H1 (cell line): ENCODE data around the gene ABCC2. TPM values are rescaled to one million over a fixed set of nuclear protein-coding genes. Genes with fewer than 3 reads are reported as not detected.

Experiments
- CTCF ChIA-PET: fragments of 300-600 bp; sonication (Branson Sonifier 250); formaldehyde crosslinking; loops from one replicate; lab custom pipeline; 2021; ENCODE audit not compliant: partially characterized antibody; lab: Charles Lee
- POLR2A ChIA-PET: fragments of 300-600 bp; sonication (Branson Sonifier 250); formaldehyde crosslinking; loops from one replicate; lab custom pipeline; 2021; ENCODE audit warnings: inconsistent platforms; ENCODE audit not compliant: partially characterized antibody; lab: Charles Lee
- DNase-seq, 2 experiments: peaks; one replicate each; pipeline versions ENCODE4 v3.0.0 to v3.0.0-alpha.2; 2010 to 2022; ENCODE audit warnings: low spot score in 2 of 2, low read depth in 1 of 2, mixed read lengths in 1 of 2
- FAIRE-seq: peaks from 2 replicates; lab custom pipeline; 2011; peaks lifted over from hg19 to GRCh38; lab: Jason Lieb, UNC
- H2AFZ ChIP-seq: 2 replicates; pipeline ENCODE4 v1.8.1; 2012; ENCODE audit warnings: low read length, inconsistent platforms
- H2AK5ac ChIP-seq: 2 replicates; pipeline ENCODE4 v1.6.1; 2013; ENCODE audit warnings: low read depth, low read length
- H2BK120ac ChIP-seq: replicated peaks from 2 replicates; pipeline ENCODE3; 2013; ENCODE audit warnings: low read depth, low read length, inconsistent platforms
- H2BK12ac ChIP-seq: 2 replicates; pipeline ENCODE4 v1.6.1; 2013; ENCODE audit warnings: low read depth, low read length
- H2BK15ac ChIP-seq: 2 replicates; pipeline ENCODE4 v1.6.1; 2013; ENCODE audit warnings: low read length
- H2BK20ac ChIP-seq: 2 replicates; pipeline ENCODE4 v1.6.1; 2013; ENCODE audit warnings: low read length
- H2BK5ac ChIP-seq: 2 replicates; pipeline ENCODE4 v1.6.1; 2013; ENCODE audit warnings: low read depth, low read length
- H3K14ac ChIP-seq: 2 replicates; pipeline ENCODE4 v1.6.1; 2013; ENCODE audit warnings: inconsistent platforms; ENCODE audit not compliant: insufficient read length
- H3K18ac ChIP-seq: 2 replicates; pipeline ENCODE4 v1.6.1; 2013; ENCODE audit warnings: low read length; ENCODE audit errors: extremely low read depth
- H3K23ac ChIP-seq: 2 replicates; pipeline ENCODE4 v1.6.1; 2013; ENCODE audit warnings: inconsistent platforms; ENCODE audit not compliant: insufficient read length
- H3K23me2 ChIP-seq: 2 replicates; pipeline ENCODE4 v1.6.1; 2013; ENCODE audit warnings: low read depth, low read length
- H3K27ac ChIP-seq: 2 replicates; pipeline ENCODE4 v1.6.1; 2011; ENCODE audit warnings: low read depth, low read length, inconsistent platforms
- H3K27me3 ChIP-seq, 4 experiments: replicated peaks in 1 of 4; 1 replicate in 1 of 4; 2 replicates in 3 of 4; pipeline versions ENCODE4 v1.6.1 to v1.8.1; 2011 to 2013; ENCODE audit warnings: low read length in 3 of 4, mild to moderate bottlenecking in 3 of 4, inconsistent platforms in 2 of 4, mixed read lengths in 2 of 4, moderate library complexity in 1 of 4; ENCODE audit not compliant: control insufficient read depth in 3 of 4, insufficient read depth in 3 of 4; ENCODE audit errors: extremely low read depth in 1 of 4
- H3K36me3 ChIP-seq, 4 experiments: 2 replicates each; pipeline versions ENCODE4 v1.6.1 to v1.8.1; 2011 to 2013; ENCODE audit warnings: mild to moderate bottlenecking in 4 of 4, low read length in 3 of 4, moderate library complexity in 2 of 4, control low read depth in 1 of 4, inconsistent platforms in 1 of 4; ENCODE audit not compliant: insufficient read depth in 4 of 4, control insufficient read depth in 2 of 4
- H3K4ac ChIP-seq: replicated peaks from 2 replicates; pipeline ENCODE3; 2013; ENCODE audit warnings: low read length, low read depth, mixed read lengths, inconsistent platforms; ENCODE audit not compliant: insufficient read length
- H3K4me1 ChIP-seq, 4 experiments: replicated peaks in 1 of 4; 1 replicate in 1 of 4; 2 replicates in 3 of 4; pipeline versions ENCODE4 v1.6.1 to v1.8.1; 2011 to 2013; ENCODE audit warnings: low read length in 3 of 4, inconsistent platforms in 2 of 4, mixed read lengths in 1 of 4; ENCODE audit not compliant: insufficient read depth in 4 of 4, control insufficient read depth in 3 of 4
- H3K4me2 ChIP-seq, 2 experiments: 2 replicates each; pipeline versions ENCODE4 v1.6.1 to v1.8.1; 2011 to 2013; ENCODE audit warnings: low read depth in 2 of 2, low read length in 2 of 2, control low read depth in 1 of 2, inconsistent platforms in 1 of 2, mild to moderate bottlenecking in 1 of 2; ENCODE audit not compliant: insufficient read depth in 1 of 2
- H3K4me3 ChIP-seq, 4 experiments: fragments of 200-600, 300-600 bp in 1 of 4; sonication (generic), shearing (Covaris generic), sonication (Bioruptor Twin) in 1 of 4; 2 replicates each; pipeline versions ENCODE4 v1.5.1 to v1.8.1; 2011 to 2016; ENCODE audit warnings: low read length in 4 of 4, low read depth in 3 of 4, control low read depth in 2 of 4, inconsistent platforms in 2 of 4, mild to moderate bottlenecking in 2 of 4, mixed read lengths in 1 of 4, moderate library complexity in 1 of 4; ENCODE audit not compliant: insufficient read depth in 2 of 4; ENCODE audit errors: extremely low read depth in 1 of 4
- H3K56ac ChIP-seq: replicated peaks from 2 replicates; pipeline ENCODE3; 2013; ENCODE audit warnings: low read depth, mild to moderate bottlenecking, mixed read lengths, low read length, inconsistent platforms; ENCODE audit not compliant: insufficient read length
- H3K79me1 ChIP-seq: 2 replicates; pipeline ENCODE4 v1.6.1; 2013; ENCODE audit warnings: low read depth, low read length, control low read depth
- H3K79me2 ChIP-seq, 2 experiments: 2 replicates each; pipeline versions ENCODE4 v1.6.1 to v1.8.1; 2012 to 2013; ENCODE audit warnings: low read length in 2 of 2, mild to moderate bottlenecking in 2 of 2, inconsistent platforms in 1 of 2; ENCODE audit not compliant: insufficient read depth in 2 of 2, control insufficient read depth in 1 of 2
- H3K9ac ChIP-seq, 4 experiments: replicated peaks in 1 of 4; 1 replicate in 1 of 4; 2 replicates in 3 of 4; pipeline versions ENCODE4 v1.6.1 to v1.8.1; 2011 to 2013; ENCODE audit warnings: low read depth in 3 of 4, low read length in 3 of 4, control low read depth in 2 of 4, mild to moderate bottlenecking in 2 of 4, moderate library complexity in 2 of 4, inconsistent platforms in 1 of 4; ENCODE audit errors: extremely low read depth in 1 of 4
- H3K9me3 ChIP-seq, 2 experiments: 2 replicates each; pipeline versions ENCODE4 v1.6.1 to v1.8.1; 2012 to 2013; ENCODE audit warnings: mild to moderate bottlenecking in 2 of 2, moderate library complexity in 2 of 2, control low read depth in 1 of 2, inconsistent platforms in 1 of 2, low read depth in 1 of 2, low read length in 1 of 2, mixed read lengths in 1 of 2; ENCODE audit not compliant: insufficient read depth in 2 of 2
- H4K20me1 ChIP-seq, 2 experiments: replicated peaks in 1 of 2; 2 replicates each; pipeline versions ENCODE3 to v1.8.1; 2011 to 2013; ENCODE audit warnings: inconsistent platforms in 2 of 2, low read length in 2 of 2, mild to moderate bottlenecking in 1 of 2; ENCODE audit not compliant: insufficient read depth in 2 of 2, control insufficient read depth in 1 of 2
- H4K5ac ChIP-seq: 2 replicates; pipeline ENCODE4 v1.6.1; 2013; ENCODE audit warnings: low read length, low read depth, mixed read lengths, inconsistent platforms; ENCODE audit not compliant: insufficient read length
- H4K8ac ChIP-seq: 2 replicates; pipeline ENCODE4 v1.8.0; 2013; ENCODE audit warnings: mild to moderate bottlenecking, moderate library complexity, low read length, inconsistent platforms; ENCODE audit not compliant: insufficient read depth; ENCODE audit errors: extremely low read depth
- H4K91ac ChIP-seq: replicated peaks from 2 replicates; pipeline ENCODE3; 2013; ENCODE audit warnings: low read length, mixed read lengths, inconsistent platforms; ENCODE audit not compliant: insufficient read length
- BRCA1 ChIP-seq: IDR thresholded peaks from 2 replicates; pipeline ENCODE4 v1.6.1; 2012; ENCODE audit warnings: low read depth, low read length, improper control_type of control experiment
- CREB1 ChIP-seq: IDR thresholded peaks from 2 replicates; pipeline ENCODE4 v1.6.1; 2012; ENCODE audit warnings: inconsistent platforms
- EP300 ChIP-seq, 2 experiments: IDR thresholded peaks; 1 replicate in 1 of 2; 2 replicates in 1 of 2; pipeline ENCODE4 v1.6.1; 2011 to 2012; ENCODE audit warnings: low read depth in 2 of 2, low read length in 2 of 2, mild to moderate bottlenecking in 2 of 2, borderline replicate concordance in 1 of 2, inconsistent platforms in 1 of 2, moderate library complexity in 1 of 2
- FOSL1 ChIP-seq: IDR thresholded peaks from 2 replicates; pipeline ENCODE4 v1.6.1; 2011; ENCODE audit warnings: mild to moderate bottlenecking, low read depth, low read length, moderate library complexity; ENCODE audit not compliant: insufficient read depth
- KDM1A ChIP-seq: fragments of 200-600, 300-600 bp; sonication (generic); IDR thresholded peaks from 2 replicates; pipeline ENCODE4 v1.7.1; 2016; ENCODE audit warnings: mild to moderate bottlenecking, low read length, borderline replicate concordance
- MAFK ChIP-seq: IDR thresholded peaks from 2 replicates; pipeline ENCODE4 v1.6.1; 2012; ENCODE audit warnings: low read depth, mild to moderate bottlenecking, improper control_type of control experiment, low read length
- POLR2A ChIP-seq, 2 experiments: IDR thresholded peaks; 1 replicate in 1 of 2; 2 replicates in 1 of 2; pipeline ENCODE4 v1.6.1; 2011; ENCODE audit warnings: low read depth in 2 of 2, low read length in 2 of 2, mild to moderate bottlenecking in 2 of 2; ENCODE audit errors: control extremely low read depth in 1 of 2
- SAP30 ChIP-seq: fragments of 300-600 bp; sonication (generic); IDR thresholded peaks from 2 replicates; pipeline ENCODE4 v1.7.1; 2012; ENCODE audit warnings: low read length, moderate library complexity, mild to moderate bottlenecking, inconsistent platforms; ENCODE audit not compliant: insufficient read depth, insufficient replicate concordance
- SIN3A ChIP-seq, 2 experiments: IDR thresholded peaks in 1 of 2; conservative IDR thresholded peaks in 1 of 2; 2 replicates each; pipeline ENCODE4 v1.6.1; 2011 to 2012; ENCODE audit warnings: low read length in 2 of 2, improper control_type of control experiment in 1 of 2, low read depth in 1 of 2, mild to moderate bottlenecking in 1 of 2
- SP4 ChIP-seq: IDR thresholded peaks from 2 replicates; pipeline ENCODE4 v1.6.1; 2012; ENCODE audit warnings: low read length, inconsistent platforms
- YY1 ChIP-seq: IDR thresholded peaks from 2 replicates; pipeline ENCODE4 v1.6.1; 2011; ENCODE audit warnings: low read depth, mild to moderate bottlenecking, low read length
- WGBS, 2 experiments: shearing (Covaris generic) in 1 of 2; methylation state at CpG; one replicate each; pipeline versions ENCODE4 v1.1.6 to v1.1.7; 2013 to 2015; ENCODE audit warnings: low lambda C conversion rate in 2 of 2, mixed read lengths in 2 of 2, inconsistent platforms in 1 of 2, low coverage in 1 of 2, missing lambda C conversion rate in 1 of 2; ENCODE audit not compliant: insufficient replicate concordance in 2 of 2, insufficient coverage in 1 of 2, insufficient read length in 1 of 2; ENCODE audit errors: extremely low coverage in 1 of 2, missing lambda C conversion rate in 1 of 2; 5-methylcytosine and 5-hydroxymethylcytosine counted together
- polyA plus RNA-seq, 7 experiments: library from polyadenylated mRNA; depleted of rRNA in 3 of 7; stranded (reverse) in 5 of 7; unstranded in 2 of 7; fragments of >200 nt in 5 of 7; fragments of 200-250 nt in 2 of 7; gene quantifications; 1 replicate in 5 of 7; 2 replicates in 1 of 7; 4 replicates in 1 of 7; pipeline versions ENCODE4 v1.2.1 to v1.2.3, GENCODE V29; 2011 to 2013; ENCODE audit warnings: missing spikeins in 2 of 7, mixed read lengths in 2 of 7
- total RNA-seq: library from RNA; stranded (reverse); fragmentation: NEBNext Ultra II Directional; extraction: Animal tissue kit (Norgen Biotek cat#: 25700); gene quantifications from 2 replicates; pipeline ENCODE4 v1.2.1, GENCODE V29; 2021
- TF ChIP-seq, protein P1 (sequence below), 3 experiments: IDR thresholded peaks; 1 replicate in 2 of 3; 2 replicates in 1 of 3; pipeline versions ENCODE4 v1.5.1 to v1.6.1; 2011; ENCODE audit warnings: low read length in 3 of 3, mild to moderate bottlenecking in 3 of 3, inconsistent platforms in 2 of 3, low read depth in 1 of 3, moderate library complexity in 1 of 3; ENCODE audit not compliant: insufficient read depth in 1 of 3; ENCODE audit errors: control extremely low read depth in 1 of 3

ABCC2 gene
- total and polyA plus RNA-seq, 2 of the 8 experiments (the other 6 are each of a cell fraction or from before 2014, with no cell fraction given) = 0.74 to 1.1 TPM

DNA sequence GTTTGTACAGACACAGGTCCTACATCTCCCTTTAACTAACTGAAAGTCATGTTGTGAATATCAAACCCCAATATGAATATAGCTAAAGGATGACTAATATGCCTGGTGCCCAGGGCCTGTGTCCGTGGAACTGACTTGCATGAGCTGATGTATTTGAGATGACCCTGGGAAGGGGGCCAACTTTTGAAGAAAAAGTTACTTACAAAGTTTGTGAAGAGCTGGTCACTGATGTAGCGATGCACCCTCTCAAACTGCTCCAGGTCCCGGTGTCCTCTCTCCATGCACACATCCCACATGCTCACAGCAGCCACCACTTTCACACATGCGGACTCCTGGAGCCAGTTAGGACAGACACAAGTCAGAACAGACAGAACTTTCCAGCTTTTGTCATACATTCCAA lies 106.2 kb downstream of the ABCC2 start:
- no peak overlapping the region for H3K4ac ChIP-seq
- no peak overlapping the region for H4K8ac ChIP-seq
- no peak for DNase-seq
- no peak overlapping the region for H3K27ac ChIP-seq
- no peak overlapping the region for H2AFZ ChIP-seq
- H2AK5ac ChIP-seq = no peak overlapping the region
- no peak overlapping the region for H3K9ac ChIP-seq
- H3K36me3 ChIP-seq = peaks cover 53 to 87% (median 76%) of the 10 kb centered on the region in 4 experiments
- H3K4me1 ChIP-seq = no peaks in the 10 kb centered on the region
- no peaks in the 10 kb centered on the region for H3K79me1 ChIP-seq
- H3K23ac ChIP-seq = no peak overlapping the region
- H4K91ac ChIP-seq = no peak overlapping the region
- no peak overlapping the region for H2BK5ac ChIP-seq
- H4K5ac ChIP-seq = no peak overlapping the region
- ChIA-PET CTCF (interaction anchor here (0.6 to 1.5 kb wide), 5 partner anchors 17 to 1842 kb away, joined by 3 to 9 read pairs (median 3); no protein-coding TSS in a partner anchor), POLR2A (interaction anchor here (0.7 to 6.4 kb wide), 14 partner anchors 8 to 193 kb away, joined by 3 to 58 read pairs (median 4); partner anchors contain the start of gene CPN1)
- H3K79me2 ChIP-seq = no peaks in the 10 kb centered on the region
- no peaks in the 10 kb centered on the region for H3K27me3 ChIP-seq
- H2BK120ac ChIP-seq = no peak overlapping the region
- H3K56ac ChIP-seq = no peak overlapping the region
- no peak overlapping the region for H3K14ac ChIP-seq
- peaks cover 0 to 4% of the 10 kb centered on the region in 2 experiments for H4K20me1 ChIP-seq
- H3K4me3 ChIP-seq = no peak overlapping the region
- no peak for FAIRE-seq
- no peak overlapping the region for H2BK20ac ChIP-seq
- no peaks in the 10 kb centered on the region for H3K23me2 ChIP-seq
- H2BK12ac ChIP-seq = no peak overlapping the region
- H2BK15ac ChIP-seq = no peak overlapping the region
- WGBS, 2 experiments = 92% methylated on average over 4 of the region's 4 CpGs; no CpG with 5 or more reads in 1 of the 2 experiments
- H3K4me2 ChIP-seq = no peak overlapping the region
- no peak overlapping the region for H3K18ac ChIP-seq
- H3K9me3 ChIP-seq = no peaks in the 10 kb centered on the region
- TF ChIP-seq KDM1A = no peak
- TF ChIP-seq MAFK = no peak
- no peak for TF ChIP-seq SP4
- TF ChIP-seq FOSL1 = no peak
- no peak for TF ChIP-seq YY1
- no peak for TF ChIP-seq EP300 (IDR thresholded peaks at IDR 0.05; ENCODE audit: borderline replicate concordance in 1 of 2, low read depth in 2 of 2, low read length in 2 of 2)
- no peak for TF ChIP-seq BRCA1
- no peak for TF ChIP-seq CREB1
- no peak for TF ChIP-seq SIN3A (conservative IDR thresholded peaks at IDR 0.05 in 1 of 2, IDR thresholded peaks at IDR 0.05 in 1 of 2; ENCODE audit: low read depth in 1 of 2, low read length in 2 of 2)
- TF ChIP-seq POLR2A (IDR thresholded peaks at IDR 0.05; ENCODE audit: control extremely low read depth in 1 of 2, low read depth in 2 of 2, low read length in 2 of 2) = no peak
- TF ChIP-seq SAP30 = no peak
- TF ChIP-seq, protein P1, sequence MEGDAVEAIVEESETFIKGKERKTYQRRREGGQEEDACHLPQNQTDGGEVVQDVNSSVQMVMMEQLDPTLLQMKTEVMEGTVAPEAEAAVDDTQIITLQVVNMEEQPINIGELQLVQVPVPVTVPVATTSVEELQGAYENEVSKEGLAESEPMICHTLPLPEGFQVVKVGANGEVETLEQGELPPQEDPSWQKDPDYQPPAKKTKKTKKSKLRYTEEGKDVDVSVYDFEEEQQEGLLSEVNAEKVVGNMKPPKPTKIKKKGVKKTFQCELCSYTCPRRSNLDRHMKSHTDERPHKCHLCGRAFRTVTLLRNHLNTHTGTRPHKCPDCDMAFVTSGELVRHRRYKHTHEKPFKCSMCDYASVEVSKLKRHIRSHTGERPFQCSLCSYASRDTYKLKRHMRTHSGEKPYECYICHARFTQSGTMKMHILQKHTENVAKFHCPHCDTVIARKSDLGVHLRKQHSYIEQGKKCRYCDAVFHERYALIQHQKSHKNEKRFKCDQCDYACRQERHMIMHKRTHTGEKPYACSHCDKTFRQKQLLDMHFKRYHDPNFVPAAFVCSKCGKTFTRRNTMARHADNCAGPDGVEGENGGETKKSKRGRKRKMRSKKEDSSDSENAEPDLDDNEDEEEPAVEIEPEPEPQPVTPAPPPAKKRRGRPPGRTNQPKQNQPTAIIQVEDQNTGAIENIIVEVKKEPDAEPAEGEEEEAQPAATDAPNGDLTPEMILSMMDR (IDR thresholded peaks at IDR 0.05; ENCODE audit: control extremely low read depth in 1 of 3, insufficient read depth in 1 of 3, low read depth in 1 of 3, low read length in 3 of 3) = no peak
